Vagina (tissue), 2 donors: ENCODE data around the gene FAM20B. TPM values are rescaled to one million over a fixed set of nuclear protein-coding genes. Genes with fewer than 3 reads are reported as not detected.

ENCODE experiments used
- DNase-seq, 2 donors: peaks; one replicate each; pipeline ENCODE4 v3.0.0-alpha.2; 2017; ENCODE audit errors: extremely low spot score in 2 of 2
- H3K27ac ChIP-seq: fragments of 200-600 bp; sonication (generic); one replicate; pipeline ENCODE4 v1.5.1; 2019
- H3K27me3 ChIP-seq: fragments of 200-600 bp; sonication (generic); one replicate; pipeline ENCODE4 v1.5.1; 2019
- H3K36me3 ChIP-seq, 2 donors: fragments of 200-600 bp; sonication (generic); one replicate each; pipeline ENCODE4 v1.5.1; 2017 to 2019
- H3K4me1 ChIP-seq: fragments of 200-600 bp; sonication (generic); one replicate; pipeline ENCODE4 v1.5.1; 2019
- H3K4me3 ChIP-seq, 2 donors: fragments of 200-600 bp; sonication (generic); 1 replicate in 1 of 2; 2 replicates in 1 of 2; pipeline ENCODE4 v1.5.1; 2016 to 2019
- H3K9me3 ChIP-seq: fragments of 200-600 bp; sonication (generic); one replicate; pipeline ENCODE4 v1.5.1; 2019
- POLR2A ChIP-seq, 2 donors: fragments of 450-650 bp; IDR thresholded peaks; one replicate each; pipeline ENCODE4 v1.6.1; 2017; ENCODE audit warnings: antibody characterized with exemption in 2 of 2, mild to moderate bottlenecking in 2 of 2, moderate library complexity in 2 of 2
- POLR2AphosphoS5 ChIP-seq, 2 donors: sonication (generic); formaldehyde crosslinking; IDR thresholded peaks; one replicate each; pipeline ENCODE4 v1.9.0; 2017; ENCODE audit warnings: antibody characterized with exemption in 2 of 2, mild to moderate bottlenecking in 2 of 2, low read depth in 1 of 2; ENCODE audit not compliant: insufficient read depth in 1 of 2
- intact Hi-C: fragments of 100-400 bp; cut with DNase I; formaldehyde crosslinking; loops from one replicate; pipeline ENCODE4 v1.15.1; 2023
- total RNA-seq: library from RNA; depleted of rRNA; stranded (reverse); fragments of >200 nt; gene quantifications from one replicate; pipeline ENCODE4 v1.2.3, GENCODE V29; 2016
- TF ChIP-seq, protein P1 (sequence below), 3 experiments: fragments of 450-650 bp in 2 of 3; fragments of 200-600 bp in 1 of 3; sonication (generic) in 1 of 3; IDR thresholded peaks; one replicate each; pipeline ENCODE4 v1.5.1; 2017 to 2019; ENCODE audit warnings: antibody characterized with exemption in 3 of 3, mild to moderate bottlenecking in 2 of 3, moderate library complexity in 2 of 3

FAM20B gene
- total RNA-seq, 1 donor from 2014 or later: 19.4 TPM

GRCh38 chr1:179014123-179014522 is 11.6 kb upstream of the FAM20B start:
- Histone ChIP-seq H3K4me3 (no peak overlapping the region), H3K4me1 (peaks cover 19% of the 10 kb centered on the region), H3K27me3 (no peaks in the 10 kb centered on the region), H3K9me3 (no peaks in the 10 kb centered on the region), H3K36me3 (no peaks in the 10 kb centered on the region), H3K27ac (no peak overlapping the region)
- no peak for DNase-seq
- TF ChIP-seq POLR2A (IDR thresholded peaks at IDR 0.05) (no peak), POLR2AphosphoS5 (IDR thresholded peaks at IDR 0.05; ENCODE audit: insufficient read depth in 1 of 2, low read depth in 1 of 2) (no peak)
- TF ChIP-seq, protein P1, sequence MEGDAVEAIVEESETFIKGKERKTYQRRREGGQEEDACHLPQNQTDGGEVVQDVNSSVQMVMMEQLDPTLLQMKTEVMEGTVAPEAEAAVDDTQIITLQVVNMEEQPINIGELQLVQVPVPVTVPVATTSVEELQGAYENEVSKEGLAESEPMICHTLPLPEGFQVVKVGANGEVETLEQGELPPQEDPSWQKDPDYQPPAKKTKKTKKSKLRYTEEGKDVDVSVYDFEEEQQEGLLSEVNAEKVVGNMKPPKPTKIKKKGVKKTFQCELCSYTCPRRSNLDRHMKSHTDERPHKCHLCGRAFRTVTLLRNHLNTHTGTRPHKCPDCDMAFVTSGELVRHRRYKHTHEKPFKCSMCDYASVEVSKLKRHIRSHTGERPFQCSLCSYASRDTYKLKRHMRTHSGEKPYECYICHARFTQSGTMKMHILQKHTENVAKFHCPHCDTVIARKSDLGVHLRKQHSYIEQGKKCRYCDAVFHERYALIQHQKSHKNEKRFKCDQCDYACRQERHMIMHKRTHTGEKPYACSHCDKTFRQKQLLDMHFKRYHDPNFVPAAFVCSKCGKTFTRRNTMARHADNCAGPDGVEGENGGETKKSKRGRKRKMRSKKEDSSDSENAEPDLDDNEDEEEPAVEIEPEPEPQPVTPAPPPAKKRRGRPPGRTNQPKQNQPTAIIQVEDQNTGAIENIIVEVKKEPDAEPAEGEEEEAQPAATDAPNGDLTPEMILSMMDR (IDR thresholded peaks at IDR 0.05): no peak
- intact Hi-C loops: no loop called here

DNA sequence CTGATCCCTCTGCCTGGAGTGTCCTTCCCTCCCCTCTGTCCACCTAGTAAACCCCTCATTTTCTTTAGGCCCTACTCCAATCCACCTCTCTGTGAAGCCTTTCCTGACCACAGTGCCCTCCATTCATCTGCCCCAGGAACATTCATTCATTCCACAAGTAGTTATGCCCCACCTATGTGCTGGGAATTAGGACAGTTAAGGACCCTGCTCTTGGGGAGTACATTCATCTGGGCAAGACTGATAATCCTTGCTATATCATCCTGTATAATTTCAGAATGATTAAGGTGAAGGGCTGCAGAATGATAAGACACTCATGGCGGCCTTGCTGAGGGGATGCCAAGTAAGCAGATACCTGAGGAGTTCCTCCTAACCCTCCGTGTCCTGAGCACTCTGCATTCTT is 10.3 kb upstream of the FAM20B start:
- intact Hi-C loops: no loop called here

DNA sequence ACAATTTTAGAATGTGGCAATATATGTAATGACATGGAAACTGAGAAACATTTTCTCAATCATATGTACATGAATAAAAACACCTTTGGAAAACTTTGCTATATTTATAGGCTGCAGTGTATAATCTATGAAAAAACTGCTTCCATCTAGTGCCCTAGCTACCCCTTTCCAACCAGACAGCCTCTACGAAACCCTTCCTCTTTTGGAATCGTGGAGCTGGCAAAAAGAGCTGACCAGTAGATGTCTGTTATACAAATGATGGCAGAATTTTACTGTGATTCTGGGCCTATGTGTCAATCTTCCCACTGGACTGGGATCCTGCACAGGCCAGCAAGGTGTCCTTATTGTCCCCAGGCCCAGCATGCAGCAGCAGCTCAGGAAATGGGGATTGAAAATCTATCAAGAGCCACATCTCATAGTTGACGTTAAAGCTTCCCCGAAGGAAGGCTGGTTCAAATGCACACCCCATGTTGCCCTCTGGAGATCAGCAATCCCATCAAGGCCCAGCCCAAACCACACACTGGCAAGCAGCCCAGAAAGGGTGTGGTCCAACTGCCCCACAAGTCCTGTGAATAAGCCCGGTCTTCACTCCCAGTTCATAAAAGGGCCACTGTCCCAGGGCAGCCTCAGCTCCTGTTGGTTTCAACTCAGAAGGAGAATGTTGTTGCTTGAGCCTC is 8.8 kb upstream of the FAM20B start:
- peak in 1 of 2 donors; percentile 36 for TF ChIP-seq POLR2AphosphoS5 (IDR thresholded peaks at IDR 0.05; ENCODE audit: insufficient read depth in 1 of 2, low read depth in 1 of 2)
- TF ChIP-seq POLR2A (IDR thresholded peaks at IDR 0.05): no peak
- TF ChIP-seq, protein P1 (IDR thresholded peaks at IDR 0.05): no peak
- H3K36me3 ChIP-seq: no peaks in the 10 kb centered on the region
- DNase-seq: no peak
- H3K9me3 ChIP-seq: no peaks in the 10 kb centered on the region
- peaks cover 19% of the 10 kb centered on the region for H3K4me1 ChIP-seq
- H3K4me3 ChIP-seq: no peak overlapping the region
- no peaks in the 10 kb centered on the region for H3K27me3 ChIP-seq
- H3K27ac ChIP-seq: peak overlapping the region; percentile 57
- intact Hi-C loops: no loop called here

More for the DNA sequence above, 10.3 kb upstream of the FAM20B start:
- Histone ChIP-seq H3K4me1 (peaks cover 19% of the 10 kb centered on the region), H3K9me3 (no peaks in the 10 kb centered on the region), H3K27me3 (no peaks in the 10 kb centered on the region), H3K4me3 (no peak overlapping the region), H3K27ac (no peak overlapping the region), H3K36me3 (no peaks in the 10 kb centered on the region)
- TF ChIP-seq POLR2A (IDR thresholded peaks at IDR 0.05): no peak
- no peak for TF ChIP-seq POLR2AphosphoS5 (IDR thresholded peaks at IDR 0.05; ENCODE audit: insufficient read depth in 1 of 2, low read depth in 1 of 2)
- TF ChIP-seq, protein P1 (IDR thresholded peaks at IDR 0.05): no peak
- DNase-seq: no peak

GRCh38 chr1:179017383-179018326 is 8.0 kb upstream of the FAM20B start:
- H3K9me3 ChIP-seq: no peaks in the 10 kb centered on the region
- H3K4me1 ChIP-seq: peaks cover 19% of the 10 kb centered on the region
- peak overlapping the region; percentile 57 for H3K27ac ChIP-seq
- H3K4me3 ChIP-seq: no peak overlapping the region
- intact Hi-C loops: no loop called here
- no peak for DNase-seq
- TF ChIP-seq, protein P1 (IDR thresholded peaks at IDR 0.05): no peak
- TF ChIP-seq POLR2A (IDR thresholded peaks at IDR 0.05) (no peak), POLR2AphosphoS5 (IDR thresholded peaks at IDR 0.05; ENCODE audit: insufficient read depth in 1 of 2, low read depth in 1 of 2) (no peak)
- H3K36me3 ChIP-seq: no peaks in the 10 kb centered on the region
- H3K27me3 ChIP-seq: no peaks in the 10 kb centered on the region
